ENCODE data around the gene RXRA.

RXRA gene

GRCh38 chr9:134301387-134302129 is 24.7 kb upstream of the RXRA start:
- H4K20me1 ChIP-seq (ENCODE audit: low read depth, low read length) = no peaks in the 10 kb centered on the region
- H3K27me3 ChIP-seq (ENCODE audit: low read length) = no peaks in the 10 kb centered on the region
- H3K36me3 ChIP-seq (ENCODE audit: low read length) = no peaks in the 10 kb centered on the region
- no peaks in the 10 kb centered on the region for H3K79me2 ChIP-seq (ENCODE audit: insufficient read depth, low read length)
- H3K9ac ChIP-seq (ENCODE audit: low read length) = no peak overlapping the region
- H3K27ac ChIP-seq (ENCODE audit: low read depth, low read length) = no peak overlapping the region
- H3K9me3 ChIP-seq (ENCODE audit: insufficient read depth, low read length) = no peaks in the 10 kb centered on the region
- no peaks in the 10 kb centered on the region for H3F3A ChIP-seq (ENCODE audit: insufficient read depth)
- TF ChIP-seq CTCF (IDR thresholded peaks at IDR 0.05; ENCODE audit: insufficient read depth, low read length, poor library complexity, severe bottlenecking) (no peak), EZH2phosphoT487 (conservative IDR thresholded peaks at IDR 0.05; ENCODE audit: low read length) (no peak)
- no peak overlapping the region for H3K4me2 ChIP-seq (ENCODE audit: low read depth, low read length, poor library complexity, severe bottlenecking)
- H2AFZ ChIP-seq (ENCODE audit: low read depth, low read length, severe bottlenecking) = no peak overlapping the region
- H3K4me3 ChIP-seq (ENCODE audit: insufficient read depth, low read length, poor library complexity, severe bottlenecking) = no peak overlapping the region
- H3K9me2 ChIP-seq (replicated peaks; ENCODE audit: insufficient read depth, low read length) = no peaks in the 10 kb centered on the region

- Histone ChIP-seq H3K9ac (ENCODE audit: low read length) (no peak overlapping the region), H3K79me2 (ENCODE audit: insufficient read depth, low read length) (no peaks in the 10 kb centered on the region), H2AFZ (ENCODE audit: low read depth, low read length, severe bottlenecking) (no peak overlapping the region), H3K27ac (ENCODE audit: low read depth, low read length) (no peak overlapping the region), H3K4me3 (ENCODE audit: insufficient read depth, low read length, poor library complexity, severe bottlenecking) (no peak overlapping the region), H3K4me2 (ENCODE audit: low read depth, low read length, poor library complexity, severe bottlenecking) (no peak overlapping the region), H3K36me3 (ENCODE audit: low read length) (no peaks in the 10 kb centered on the region), H3K9me3 (ENCODE audit: insufficient read depth, low read length) (no peaks in the 10 kb centered on the region), H3K27me3 (ENCODE audit: low read length) (no peaks in the 10 kb centered on the region), H4K20me1 (ENCODE audit: low read depth, low read length) (no peaks in the 10 kb centered on the region), H3F3A (ENCODE audit: insufficient read depth) (no peaks in the 10 kb centered on the region), H3K9me2 (replicated peaks; ENCODE audit: insufficient read depth, low read length) (no peaks in the 10 kb centered on the region)
- TF ChIP-seq CTCF (IDR thresholded peaks at IDR 0.05; ENCODE audit: insufficient read depth, low read length, poor library complexity, severe bottlenecking) = no peak
- no peak for TF ChIP-seq EZH2phosphoT487 (conservative IDR thresholded peaks at IDR 0.05; ENCODE audit: low read length)
Observed at GRCh38 chr9:134302130-134302817, 24.0 kb upstream of the RXRA start.

- H3K4me2 ChIP-seq (ENCODE audit: low read depth, low read length, poor library complexity, severe bottlenecking) = no peak overlapping the region
- no peak overlapping the region for H3K4me3 ChIP-seq (ENCODE audit: insufficient read depth, low read length, poor library complexity, severe bottlenecking)
- no peaks in the 10 kb centered on the region for H3K36me3 ChIP-seq (ENCODE audit: low read length)
- H3F3A ChIP-seq (ENCODE audit: insufficient read depth) = no peaks in the 10 kb centered on the region
- TF ChIP-seq CTCF (IDR thresholded peaks at IDR 0.05; ENCODE audit: insufficient read depth, low read length, poor library complexity, severe bottlenecking) (no peak), EZH2phosphoT487 (conservative IDR thresholded peaks at IDR 0.05; ENCODE audit: low read length) (no peak)
- no peak overlapping the region for H2AFZ ChIP-seq (ENCODE audit: low read depth, low read length, severe bottlenecking)
- H3K27ac ChIP-seq (ENCODE audit: low read depth, low read length) = no peak overlapping the region
- no peaks in the 10 kb centered on the region for H3K79me2 ChIP-seq (ENCODE audit: insufficient read depth, low read length)
- H3K9me3 ChIP-seq (ENCODE audit: insufficient read depth, low read length) = no peaks in the 10 kb centered on the region
- no peaks in the 10 kb centered on the region for H3K27me3 ChIP-seq (ENCODE audit: low read length)
- no peaks in the 10 kb centered on the region for H3K9me2 ChIP-seq (replicated peaks; ENCODE audit: insufficient read depth, low read length)
- no peaks in the 10 kb centered on the region for H4K20me1 ChIP-seq (ENCODE audit: low read depth, low read length)
- no peak overlapping the region for H3K9ac ChIP-seq (ENCODE audit: low read length)
Observed at GRCh38 chr9:134303601-134304000, 22.7 kb upstream of the RXRA start.

All from SU-DHL-6 (cell line).